K562 (cell line): ENCODE results near the gene FHIP1B. TPM values are rescaled to one million over a fixed set of nuclear protein-coding genes. Genes with fewer than 3 reads are reported as not detected.

Experiments
- CEBPZ ChIP-seq: fragments of 150-350 bp; IDR thresholded peaks from 2 replicates; pipeline ENCODE4 v1.6.1; 2014; ENCODE audit warnings: low read depth, mild to moderate bottlenecking, low read length, borderline replicate concordance
- E2F4 ChIP-seq: sonication (generic); formaldehyde crosslinking; IDR thresholded peaks from 2 replicates; pipeline ENCODE4 v1.8.0; 2022; ENCODE audit warnings: mild to moderate bottlenecking, low read depth, missing genetic modification reagents
- NEUROD1 ChIP-seq: fragments of 150-350 bp; IDR thresholded peaks from 2 replicates; pipeline ENCODE4 v1.6.1; 2014; ENCODE audit warnings: borderline replicate concordance, low read length, low read depth; ENCODE audit not compliant: partially characterized antibody
- SIX5 ChIP-seq, 2 experiments: IDR thresholded peaks; 2 replicates each; pipeline ENCODE4 v1.6.1; 2011; ENCODE audit warnings: low read length in 2 of 2, borderline replicate concordance in 1 of 2, low read depth in 1 of 2, mild to moderate bottlenecking in 1 of 2, moderate library complexity in 1 of 2; ENCODE audit not compliant: insufficient read depth in 1 of 2
- TCF3 ChIP-seq: sonication (generic); formaldehyde crosslinking; IDR thresholded peaks from 2 replicates; pipeline ENCODE4 v1.4.0; 2020; ENCODE audit warnings: mild to moderate bottlenecking, missing genetic modification reagents
- ZNF277 ChIP-seq: fragments of 250-450 bp; sonication (Bioruptor Pico); IDR thresholded peaks from 2 replicates; pipeline ENCODE4 v1.8.0; 2022; ENCODE audit warnings: inconsistent platforms, mild to moderate bottlenecking, moderate library complexity, borderline replicate concordance
- ZNF407 ChIP-seq: fragments of 450-650 bp; IDR thresholded peaks from 2 replicates; pipeline ENCODE4 v1.6.1; 2016; ENCODE audit warnings: low read depth
- ZNF511 ChIP-seq: sonication (generic); formaldehyde crosslinking; IDR thresholded peaks from 2 replicates; pipeline ENCODE4 v1.8.0; 2022; ENCODE audit warnings: mild to moderate bottlenecking, missing genetic modification reagents
- polyA plus RNA-seq, 8 experiments: library from polyadenylated mRNA; depleted of rRNA in 4 of 8; stranded (reverse) in 5 of 8; unstranded in 3 of 8; fragments of >200 nt; fragmentation: Nextera tagmentation in 2 of 8; fragmentation: Illumina TruSeq in 1 of 8; extraction: Ambion mirVana in 2 of 8; extraction: Trizol in 1 of 8; gene quantifications; 2 replicates each; pipeline versions ENCODE4 v1.2.1 to v1.2.3, GENCODE V29; 2011 to 2014; ENCODE audit warnings: inconsistent platforms in 1 of 8, missing spikeins in 1 of 8
- total RNA-seq, 7 experiments: library from RNA; depleted of rRNA in 6 of 7; stranded (reverse); fragments of >200 nt in 6 of 7; fragmentation: Illumina TruSeq in 2 of 7; extraction: Trizol in 2 of 7; gene quantifications; 2 replicates each; pipeline versions ENCODE4 v1.2.1 to v1.2.3, GENCODE V29; 2011 to 2021; ENCODE audit warnings: low replicate concordance in 1 of 7
- TF ChIP-seq, protein P1 (sequence below): fragments of 450-650 bp; formaldehyde crosslinking; IDR thresholded peaks from 2 replicates; pipeline ENCODE4 v1.4.0; 2022; ENCODE audit warnings: missing genetic modification characterization

The FHIP1B gene
- total and polyA plus RNA-seq, 9 of the 15 experiments (the other 6 are each of a cell fraction or from before 2014, with no cell fraction given): 0.94 to 24.7 (median 15.6) TPM

- TF ChIP-seq CEBPZ (no peak), TCF3 (CRISPR knock-in tag) (peak; percentile 23), ZNF407 (no peak), E2F4 (CRISPR knock-in tag) (no peak), ZNF277 (CRISPR knock-in tag) (no peak), ZNF511 (CRISPR knock-in tag) (peak; percentile 66; the same call in 1 of the 2 replicates), NEUROD1 (peak; percentile 19), SIX5 (IDR thresholded peaks at IDR 0.05; ENCODE audit: borderline replicate concordance in 1 of 2, insufficient read depth in 1 of 2, low read depth in 1 of 2, low read length in 2 of 2) (no peak)
- TF ChIP-seq, protein P1, sequence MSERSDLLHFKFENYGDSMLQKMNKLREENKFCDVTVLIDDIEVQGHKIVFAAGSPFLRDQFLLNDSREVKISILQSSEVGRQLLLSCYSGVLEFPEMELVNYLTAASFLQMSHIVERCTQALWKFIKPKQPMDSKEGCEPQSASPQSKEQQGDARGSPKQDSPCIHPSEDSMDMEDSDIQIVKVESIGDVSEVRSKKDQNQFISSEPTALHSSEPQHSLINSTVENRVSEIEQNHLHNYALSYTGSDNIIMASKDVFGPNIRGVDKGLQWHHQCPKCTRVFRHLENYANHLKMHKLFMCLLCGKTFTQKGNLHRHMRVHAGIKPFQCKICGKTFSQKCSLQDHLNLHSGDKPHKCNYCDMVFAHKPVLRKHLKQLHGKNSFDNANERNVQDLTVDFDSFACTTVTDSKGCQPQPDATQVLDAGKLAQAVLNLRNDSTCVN (CRISPR knock-in tag): peak; percentile 94; the same call in 1 of the 2 replicates
These were observed at the start of gene FHIP1B (continued) for GRCh38 chr11:6234387-6235107.
